ENCODE measurements around the gene COPG2. TPM values are rescaled to one million over a fixed set of nuclear protein-coding genes. Genes with fewer than 3 reads are reported as not detected.
A peak's percentile ranks its signal among the peaks of the same experiment; 100 is the strongest.
"Not testable (repeated sequence)": the region's sequence is repeated elsewhere in the genome, so short reads cannot be mapped to it uniquely, and the experiment has no call there.

COPG2 gene
- total and polyA plus RNA-seq, 5 experiments from 2014 or later, result 1.9 to 11.9 (median 6.5) TPM

DNA sequence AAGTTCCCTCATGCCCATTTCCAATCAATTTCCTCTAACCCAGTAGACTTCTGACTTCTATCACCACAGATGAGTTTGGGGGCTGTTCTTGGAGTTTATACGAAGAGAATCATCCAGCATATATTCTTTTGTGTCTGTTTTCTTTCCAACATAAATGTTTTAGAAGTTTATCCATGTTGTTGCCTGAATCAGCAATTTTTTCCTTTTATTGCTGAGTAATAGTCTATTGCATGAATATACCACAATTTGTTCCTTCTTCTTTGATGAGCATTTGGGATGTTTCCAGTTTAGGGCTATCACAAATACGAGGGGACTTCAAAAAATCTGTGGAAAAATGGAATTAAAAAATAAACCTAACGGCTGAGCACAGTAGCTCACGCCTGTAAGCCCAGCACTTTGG lies 26.2 kb downstream of the COPG2 start:
- Mint-ChIP-seq H3K4me3 (no peak overlapping the region), H3K4me1 (no peaks in the 10 kb centered on the region), H3K9me3 (peaks cover 0 to 14% (median 5%) of the 10 kb centered on the region in 9 donors), H3K27ac (no peak overlapping the region), H3K27me3 (no peaks in the 10 kb centered on the region), H3K36me3 (peaks cover 29 to 61% (median 39%) of the 10 kb centered on the region in 3 donors)
- no peak for DNase-seq
- POLR2A ChIA-PET, result interaction anchor here (0.7 kb wide), 1 partner anchor 28 kb away, joined by 3 read pairs; no protein-coding TSS in a partner anchor
- ATAC-seq, result no peak

DNA sequence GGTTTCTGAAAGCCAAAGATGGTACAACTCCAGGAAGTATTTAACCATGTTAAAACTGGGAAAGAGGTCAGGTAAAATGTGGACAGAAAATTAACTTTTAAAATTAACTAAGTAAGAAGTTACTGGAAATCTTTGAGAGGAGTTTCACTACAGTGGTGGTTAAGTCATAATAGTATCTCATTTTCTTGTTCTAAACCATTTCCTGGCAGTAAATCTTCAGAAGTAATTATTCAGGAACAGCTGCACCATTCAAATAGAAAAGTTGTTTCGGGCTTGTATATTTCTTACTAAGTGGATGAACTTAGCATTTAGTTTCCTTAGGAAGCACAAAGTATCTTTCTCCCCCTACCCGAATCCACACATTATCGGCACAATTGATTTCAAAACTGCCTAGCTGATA lies 27.1 kb downstream of the COPG2 start:
- Mint-ChIP-seq H3K36me3 (peaks cover 32 to 59% (median 35%) of the 10 kb centered on the region in 3 donors), H3K4me1 (no peaks in the 10 kb centered on the region), H3K27ac (no peak overlapping the region), H3K27me3 (no peaks in the 10 kb centered on the region), H3K4me3 (no peak overlapping the region), H3K9me3 (peaks cover 0 to 17% (median 8%) of the 10 kb centered on the region in 9 donors)
- ATAC-seq, result no peak
- no peak for DNase-seq
- POLR2A ChIA-PET, result interaction anchor here (0.7 kb wide), 2 partner anchors 17 to 29 kb away, joined by 3 to 5 read pairs; no protein-coding TSS in a partner anchor

DNA sequence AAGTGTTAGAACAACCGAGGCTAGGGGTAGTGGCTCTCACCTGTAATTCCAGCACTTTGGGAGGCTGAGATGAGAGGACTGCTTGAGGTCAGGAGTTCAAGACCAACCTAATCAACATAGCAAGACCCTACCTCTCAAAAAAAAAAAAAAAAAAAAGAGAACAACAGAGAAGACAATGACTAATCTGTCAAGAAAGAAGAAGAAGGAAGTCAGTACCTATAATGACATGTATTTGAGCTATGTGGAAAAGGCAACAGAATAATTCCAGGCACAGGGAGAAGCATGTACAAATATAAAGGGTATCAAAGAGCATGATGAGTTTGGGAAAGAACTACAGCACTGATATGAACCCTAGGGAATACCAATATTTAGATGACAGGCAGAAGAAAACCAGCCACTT lies 27.5 kb downstream of the COPG2 start:
- Mint-ChIP-seq H3K4me1 (no peaks in the 10 kb centered on the region), H3K4me3 (no peak overlapping the region), H3K27me3 (no peaks in the 10 kb centered on the region), H3K27ac (no peak overlapping the region), H3K36me3 (peaks cover 30 to 55% (median 30%) of the 10 kb centered on the region in 3 donors), H3K9me3 (peaks cover 0 to 19% (median 7%) of the 10 kb centered on the region in 9 donors)
- POLR2A ChIA-PET, result interaction anchor here (0.7 kb wide), 1 partner anchor 16 kb away, joined by 5 read pairs; no protein-coding TSS in a partner anchor
- DNase-seq, result no peak
- no peak for ATAC-seq

DNA sequence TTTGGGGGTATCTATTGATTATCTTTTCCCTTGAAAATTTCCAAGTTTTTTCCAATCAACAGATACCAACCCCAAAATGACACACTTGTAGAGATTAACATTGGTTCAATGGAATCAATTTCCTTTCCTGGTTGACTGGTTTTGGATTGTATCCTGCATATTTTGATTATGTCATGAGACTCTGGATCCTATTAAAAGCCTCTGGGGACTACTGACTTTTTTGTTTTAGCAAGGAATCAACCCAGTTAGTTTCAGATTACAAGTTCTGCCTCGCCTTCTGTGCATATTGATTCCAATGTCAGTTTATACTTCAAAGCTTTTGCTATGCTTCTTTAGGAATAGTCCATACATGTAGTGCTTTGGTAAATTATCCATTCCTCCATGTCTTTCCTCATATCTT lies 29.2 kb downstream of the COPG2 start:
- Mint-ChIP-seq H3K27me3 (no peaks in the 10 kb centered on the region), H3K4me3 (no peak overlapping the region), H3K27ac (no peak overlapping the region), H3K36me3 (peaks cover 17 to 55% (median 24%) of the 10 kb centered on the region in 3 donors), H3K4me1 (no peaks in the 10 kb centered on the region), H3K9me3 (peaks cover 0 to 33% (median 16%) of the 10 kb centered on the region in 9 donors)
- no peak for ATAC-seq
- POLR2A ChIA-PET, result no interaction called here
- DNase-seq, result no peak

DNA sequence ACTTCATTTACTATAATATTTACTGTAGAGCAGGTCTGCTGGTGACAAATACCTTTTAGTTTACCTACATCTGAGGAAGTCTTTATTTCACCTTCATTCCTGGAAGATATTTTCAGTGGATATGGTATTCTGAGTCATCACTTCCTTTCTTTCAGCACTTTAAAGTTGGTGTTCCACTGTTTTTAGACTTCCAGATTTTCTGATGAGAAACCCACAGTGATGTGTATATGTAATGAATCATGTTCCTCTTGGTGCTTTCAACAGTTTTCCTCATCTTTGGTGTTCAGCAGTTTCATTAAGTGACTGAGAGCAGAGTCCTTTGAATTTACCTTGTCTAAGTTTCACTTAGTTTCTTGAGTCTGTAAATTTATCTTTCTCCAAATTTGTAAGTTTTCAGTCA lies 36.4 kb downstream of the COPG2 start:
- ATAC-seq (no peak), DNase-seq (no peak)
- H3K27ac Mint-ChIP-seq, result no peak overlapping the region
- no peaks in the 10 kb centered on the region for H3K27me3 Mint-ChIP-seq
- H3K9me3 Mint-ChIP-seq, result peaks cover 16 to 91% (median 54%) of the 10 kb centered on the region in 9 donors
- POLR2A ChIA-PET, result no interaction called here
- peaks cover 7 to 46% (median 33%) of the 10 kb centered on the region in 3 donors for H3K36me3 Mint-ChIP-seq
- no peak overlapping the region for H3K4me3 Mint-ChIP-seq
- no peaks in the 10 kb centered on the region for H3K4me1 Mint-ChIP-seq

DNA sequence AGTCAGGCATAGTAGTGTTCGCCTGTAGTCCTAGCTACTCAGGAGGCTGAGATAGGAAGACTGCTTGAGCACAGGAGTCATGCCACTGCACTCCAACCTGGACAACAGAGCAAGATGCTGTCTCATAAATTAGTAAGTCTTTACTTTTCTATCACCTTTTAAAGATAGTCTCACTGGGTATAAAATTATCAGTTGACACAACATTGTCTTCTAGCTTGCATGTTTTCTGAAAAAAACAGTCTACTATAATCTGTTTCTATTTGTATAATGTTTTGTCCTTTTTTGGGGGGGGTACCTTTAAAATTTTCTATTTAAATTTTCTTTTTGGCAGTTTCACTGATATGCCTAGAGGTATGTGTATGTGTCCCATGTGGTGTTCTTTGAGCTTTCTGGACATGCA lies 39.6 kb downstream of the COPG2 start:
- H3K27ac Mint-ChIP-seq, result no peak overlapping the region
- ATAC-seq (no peak), DNase-seq (no peak)
- peaks cover 0 to 2% (median 0%) of the 10 kb centered on the region in 4 donors for H3K4me1 Mint-ChIP-seq
- POLR2A ChIA-PET, result no interaction called here
- H3K36me3 Mint-ChIP-seq, result peaks cover 11 to 42% (median 40%) of the 10 kb centered on the region in 3 donors
- H3K27me3 Mint-ChIP-seq, result no peaks in the 10 kb centered on the region
- peaks cover 14 to 88% (median 51%) of the 10 kb centered on the region in 9 donors for H3K9me3 Mint-ChIP-seq
- H3K4me3 Mint-ChIP-seq, result no peak overlapping the region

DNA sequence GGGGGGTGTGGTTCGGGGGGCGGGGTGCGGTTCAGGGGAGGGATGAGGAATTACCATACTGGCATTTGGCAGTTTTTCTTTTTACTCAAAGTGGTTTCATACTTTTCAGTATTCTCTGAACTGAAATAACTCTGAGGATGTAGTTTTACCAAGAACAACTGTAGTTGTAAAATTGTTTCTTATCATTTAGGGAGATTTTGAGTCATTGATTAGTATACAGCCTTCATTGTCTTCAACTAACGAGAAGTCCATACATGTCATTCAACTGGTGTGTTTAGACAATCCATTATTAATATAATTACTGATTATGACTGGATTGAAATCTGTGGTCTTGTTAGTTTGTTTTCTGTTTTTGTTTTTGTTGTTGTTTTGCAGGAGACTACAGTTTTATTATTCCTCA lies 40.8 kb downstream of the COPG2 start:
- Mint-ChIP-seq H3K4me3 (no peak overlapping the region), H3K9me3 (peaks cover 14 to 78% (median 45%) of the 10 kb centered on the region in 9 donors), H3K4me1 (peaks cover 0 to 2% (median 0%) of the 10 kb centered on the region in 4 donors), H3K27ac (no peak overlapping the region), H3K27me3 (no peaks in the 10 kb centered on the region), H3K36me3 (peaks cover 11 to 37% (median 34%) of the 10 kb centered on the region in 3 donors)
- ATAC-seq (no peak), DNase-seq (no peak)
- POLR2A ChIA-PET, result no interaction called here

DNA sequence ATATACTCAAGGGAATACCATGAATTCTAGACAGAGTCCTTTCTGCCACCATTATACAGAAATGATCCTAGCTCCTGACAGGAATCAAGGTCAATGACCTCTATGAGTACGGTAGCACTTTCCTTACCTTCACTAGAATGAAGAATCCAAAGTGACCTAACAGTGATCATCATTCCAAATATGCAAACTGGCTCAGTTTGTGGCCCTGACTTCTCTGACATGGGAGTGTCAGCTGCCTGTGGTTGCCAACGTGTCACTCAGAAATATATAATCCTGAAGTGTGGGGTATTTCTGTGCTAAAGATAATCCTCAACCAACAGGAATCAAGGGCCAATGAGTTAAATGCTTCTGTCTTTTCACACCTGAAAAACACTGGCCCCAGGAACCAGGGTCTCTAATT lies 45.7 kb downstream of the COPG2 start:
- ATAC-seq, result no peak
- POLR2A ChIA-PET, result no interaction called here

DNA sequence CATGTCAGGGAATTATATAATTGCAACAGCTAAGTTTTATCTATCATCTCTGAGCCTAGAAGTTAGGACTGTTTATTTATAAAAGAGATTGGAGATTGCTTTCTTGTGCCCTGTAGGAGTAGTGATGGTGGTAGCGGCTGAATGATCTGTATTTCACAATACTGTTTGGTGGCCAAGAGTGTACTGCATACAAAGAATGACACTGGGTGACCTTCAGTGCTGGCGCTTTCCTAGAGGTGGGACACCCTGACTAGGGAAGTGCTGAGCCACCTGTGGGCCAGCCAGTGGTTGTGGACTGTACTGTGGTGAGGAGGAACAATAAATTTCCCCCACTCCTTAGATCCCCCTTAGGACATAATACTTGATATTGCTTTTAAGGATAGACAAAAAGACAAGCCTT lies 53.0 kb downstream of the COPG2 start:
- peaks cover 0 to 19% (median 3%) of the 10 kb centered on the region in 9 donors for H3K9me3 Mint-ChIP-seq
- peaks cover 36 to 65% (median 60%) of the 10 kb centered on the region in 3 donors for H3K36me3 Mint-ChIP-seq
- H3K27ac Mint-ChIP-seq, result no peak overlapping the region
- POLR2A ChIA-PET, result no interaction called here
- no peak for ATAC-seq
- no peak for DNase-seq
- H3K4me3 Mint-ChIP-seq, result no peak overlapping the region
- no peaks in the 10 kb centered on the region for H3K4me1 Mint-ChIP-seq
- H3K27me3 Mint-ChIP-seq, result no peaks in the 10 kb centered on the region

More for the DNA sequence above, 45.7 kb downstream of the COPG2 start:
- Mint-ChIP-seq H3K27me3 (no peaks in the 10 kb centered on the region), H3K27ac (peak overlapping the region in 1 of 10 donors; percentile 15), H3K4me1 (peaks cover 0 to 2% (median 0%) of the 10 kb centered on the region in 4 donors), H3K36me3 (peaks cover 4 to 35% (median 30%) of the 10 kb centered on the region in 3 donors), H3K4me3 (no peak overlapping the region), H3K9me3 (peaks cover 4 to 46% (median 18%) of the 10 kb centered on the region in 9 donors)
- no peak for DNase-seq

DNA sequence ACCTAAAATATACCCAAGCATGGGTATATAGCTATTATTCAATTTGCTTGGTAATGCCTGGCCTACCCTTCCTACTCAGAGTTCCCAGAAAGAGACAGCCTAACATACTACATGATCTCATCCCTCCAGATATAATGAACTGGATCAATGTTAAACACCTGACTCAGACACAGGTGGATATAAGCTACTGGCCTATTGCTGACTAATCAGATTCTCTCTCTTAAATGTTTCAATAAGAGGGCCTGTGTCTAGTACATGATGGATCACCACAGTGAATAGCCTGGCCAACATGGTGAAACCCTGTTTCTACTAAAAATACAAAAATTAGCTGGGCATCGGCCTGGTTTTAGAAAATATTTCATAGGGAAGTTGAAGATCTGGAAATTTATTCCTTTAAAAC lies 54.1 kb downstream of the COPG2 start:
- no peak for DNase-seq
- Mint-ChIP-seq H3K27me3 (no peaks in the 10 kb centered on the region), H3K9me3 (peaks cover 0 to 15% (median 2%) of the 10 kb centered on the region in 9 donors), H3K36me3 (peaks cover 35 to 72% (median 70%) of the 10 kb centered on the region in 3 donors), H3K4me3 (no peak overlapping the region), H3K27ac (no peak overlapping the region), H3K4me1 (no peaks in the 10 kb centered on the region)
- POLR2A ChIA-PET, result no interaction called here
- no peak for ATAC-seq

DNA sequence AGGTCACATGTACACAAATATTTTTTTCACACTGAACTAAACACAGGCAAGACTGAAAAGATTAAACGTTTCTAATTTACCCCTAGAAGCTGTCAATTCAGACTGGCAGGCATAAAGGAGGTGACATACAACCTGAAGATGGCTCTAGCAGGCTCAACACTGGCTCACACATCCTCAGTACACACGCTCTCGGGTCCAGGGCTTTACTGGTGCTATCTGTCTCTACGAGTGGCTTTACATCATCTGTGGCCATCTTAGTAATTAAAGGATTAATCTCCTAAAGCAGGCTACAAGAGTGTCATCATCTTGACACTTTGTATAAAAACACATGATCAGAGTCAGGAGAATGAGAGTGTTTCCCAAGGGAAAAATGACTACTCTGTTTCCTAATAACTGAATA lies 57.3 kb downstream of the COPG2 start:
- POLR2A ChIA-PET, result no interaction called here

DNA sequence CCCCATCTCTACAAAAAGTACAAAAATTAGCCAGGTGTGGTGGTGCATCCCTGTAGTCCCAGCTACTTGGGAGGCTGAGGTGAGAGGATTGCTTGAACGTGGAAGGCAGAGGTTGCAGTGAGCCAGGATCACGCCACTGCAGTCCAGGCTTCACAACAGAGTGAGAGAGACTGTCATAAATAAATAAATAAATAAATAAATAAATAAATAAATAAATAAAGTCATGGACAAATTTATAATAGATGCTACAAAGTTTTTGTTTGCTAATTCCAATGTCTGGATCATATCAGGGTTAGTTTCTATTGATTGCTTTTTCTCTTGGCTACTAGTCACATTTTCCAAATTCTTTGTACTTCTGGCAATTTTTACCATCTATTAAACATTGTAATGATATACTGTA lies 61.5 kb downstream of the COPG2 start:
- Mint-ChIP-seq H3K9me3 (peaks cover 0 to 28% (median 0%) of the 10 kb centered on the region in 9 donors), H3K36me3 (peaks cover 57 to 64% (median 63%) of the 10 kb centered on the region in 3 donors)
- H3K4me1 Mint-ChIP-seq, POLR2A ChIA-PET, H3K27me3 Mint-ChIP-seq, H3K4me3 Mint-ChIP-seq, DNase-seq, ATAC-seq, H3K27ac Mint-ChIP-seq: not testable (repeated sequence)

More for the DNA sequence above, 57.3 kb downstream of the COPG2 start:
- no peak overlapping the region for H3K4me3 Mint-ChIP-seq
- H3K27me3 Mint-ChIP-seq, result no peaks in the 10 kb centered on the region
- peaks cover 55 to 91% (median 82%) of the 10 kb centered on the region in 3 donors for H3K36me3 Mint-ChIP-seq
- no peaks in the 10 kb centered on the region for H3K4me1 Mint-ChIP-seq
- DNase-seq, result no peak
- H3K27ac Mint-ChIP-seq, result no peak overlapping the region
- ATAC-seq, result no peak
- H3K9me3 Mint-ChIP-seq, result peaks cover 0 to 27% (median 0%) of the 10 kb centered on the region in 9 donors

DNA sequence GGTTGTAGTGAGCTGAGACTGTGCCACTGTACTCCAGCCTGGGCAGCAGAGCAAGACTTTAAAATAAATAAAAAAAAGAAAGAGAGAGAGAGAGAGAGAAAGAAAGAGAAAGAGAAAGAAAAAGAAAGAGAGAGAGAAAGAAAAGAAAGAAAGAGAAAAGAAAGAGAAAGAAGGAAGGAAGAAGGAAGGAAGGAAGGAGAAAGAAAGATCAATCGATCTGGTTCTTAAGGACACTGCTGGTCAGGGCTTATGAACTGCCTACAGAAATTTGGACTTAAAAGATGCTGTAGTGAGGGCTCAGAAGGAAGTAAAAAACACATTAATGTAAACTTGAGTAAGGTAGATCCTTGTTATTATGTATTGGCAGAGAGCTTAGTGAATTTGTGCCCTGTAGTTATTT lies 62.4 kb downstream of the COPG2 start:
- ATAC-seq (no peak), DNase-seq (no peak)
- Mint-ChIP-seq H3K36me3 (peaks cover 53 to 63% (median 57%) of the 10 kb centered on the region in 3 donors), H3K4me3 (no peak overlapping the region), H3K9me3 (peaks cover 0 to 28% (median 3%) of the 10 kb centered on the region in 9 donors), H3K4me1 (no peaks in the 10 kb centered on the region), H3K27me3 (no peaks in the 10 kb centered on the region), H3K27ac (peak overlapping the region in 1 of 10 donors; percentile 0)
- POLR2A ChIA-PET, result no interaction called here

DNA sequence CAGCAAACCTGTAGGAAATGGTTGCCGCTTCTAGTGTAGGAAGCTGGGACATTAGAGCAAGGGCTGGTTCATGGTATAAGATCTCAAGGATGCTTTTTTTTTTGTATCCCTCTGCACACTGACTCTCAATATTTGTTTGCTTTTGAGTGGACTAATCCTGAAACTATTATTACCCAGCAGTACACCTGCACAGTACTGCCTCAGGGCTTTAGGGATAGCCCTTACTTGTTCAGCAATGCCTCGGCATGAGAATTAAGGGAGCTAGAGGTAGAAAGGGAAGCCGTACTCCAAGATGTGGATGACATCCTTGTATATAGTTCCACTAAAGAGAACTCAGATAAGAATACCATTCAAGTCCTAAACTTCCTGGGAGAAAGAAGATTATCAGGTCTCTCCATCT lies 70.5 kb downstream of the COPG2 start:
- ATAC-seq, result no peak
- H3K4me1 Mint-ChIP-seq, result peaks cover 0 to 1% (median 0%) of the 10 kb centered on the region in 4 donors
- POLR2A ChIA-PET, result interaction anchor here (0.7 kb wide), 1 partner anchor 143 kb away, joined by 3 read pairs; no protein-coding TSS in a partner anchor
- peaks cover 0 to 4% (median 0%) of the 10 kb centered on the region in 9 donors for H3K9me3 Mint-ChIP-seq
- DNase-seq, result no peak
- H3K27me3 Mint-ChIP-seq, result no peaks in the 10 kb centered on the region
- peaks cover 2 to 34% (median 5%) of the 10 kb centered on the region in 3 donors for H3K36me3 Mint-ChIP-seq
- no peak overlapping the region for H3K27ac Mint-ChIP-seq
- no peak overlapping the region for H3K4me3 Mint-ChIP-seq

Measured in naive thymus-derived CD8-positive, alpha-beta T cell (primary cell).